ENCODE results near the gene ZNF787.
"Not testable (repeated sequence)": the region's sequence is repeated elsewhere in the genome, so short reads cannot be mapped to it uniquely, and the experiment has no call there.

GRCh38 chr19:56148955-56149655 lies 28.0 kb upstream of the ZNF787 start:
- TF ChIP-seq SP1 (IDR thresholded peaks at IDR 0.05); SUZ12 (IDR thresholded peaks at IDR 0.05); ELF4 (IDR thresholded peaks at IDR 0.05); BHLHE40 (IDR thresholded peaks at IDR 0.05; ENCODE audit: borderline replicate concordance): not testable (repeated sequence)
